GM12872 (cell line): Measurements from ENCODE around the gene CSH1.
A peak's percentile ranks its signal among the peaks of the same experiment; 100 is the strongest.

Source experiments
- CTCF ChIP-seq: IDR thresholded peaks from 3 replicates; pipeline ENCODE4 v1.5.1; 2011; ENCODE audit warnings: low read depth, mild to moderate bottlenecking, low read length, moderate library complexity; ENCODE audit not compliant: insufficient read depth

The CSH1 gene

DNA sequence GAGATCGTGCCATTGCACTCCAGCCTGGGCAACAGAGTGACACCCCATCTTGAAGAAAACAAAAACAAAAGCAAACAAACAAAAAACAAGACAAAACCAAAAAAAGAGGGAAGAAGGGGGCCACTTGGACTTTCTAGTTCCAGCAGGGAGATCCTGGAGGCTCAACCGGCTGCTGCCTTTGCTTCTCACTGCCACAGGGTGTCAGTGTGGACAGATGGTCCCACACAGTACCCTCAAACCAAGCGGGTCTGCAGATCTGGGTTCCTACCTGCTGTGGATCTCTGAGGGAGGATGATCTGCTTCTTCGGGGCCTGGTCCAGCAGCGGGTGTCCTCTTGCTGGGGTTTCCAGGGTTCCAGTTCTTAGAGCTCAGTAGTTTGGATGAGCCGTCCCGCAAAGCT is 29.7 kb downstream of the CSH1 start:
- TF ChIP-seq CTCF: peak; percentile 43; the same call in 2 of the 3 replicates

DNA sequence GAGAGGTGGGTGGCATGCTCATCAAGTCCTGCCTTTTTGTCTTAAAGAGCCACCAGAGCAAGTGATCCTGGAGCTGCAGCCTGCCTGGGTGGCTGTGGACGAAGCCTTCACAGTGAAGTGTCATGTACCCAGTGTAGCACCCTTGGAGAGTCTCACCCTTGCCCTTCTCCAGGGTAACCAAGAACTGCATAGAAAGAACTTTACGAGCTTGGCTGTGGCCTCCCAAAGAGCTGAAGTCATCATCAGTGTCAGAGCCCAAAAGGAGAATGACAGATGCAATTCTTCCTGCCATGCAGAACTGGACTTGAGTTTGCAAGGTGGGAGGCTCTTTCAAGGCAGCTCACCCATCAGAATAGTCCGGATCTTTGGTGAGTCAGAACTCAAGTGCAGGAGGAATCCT is 37.1 kb downstream of the CSH1 start:
- no peak for TF ChIP-seq CTCF

- TF ChIP-seq CTCF: no peak
Measured at GRCh38 chr17:63855185-63855584, 41.2 kb downstream of the CSH1 start.

- TF ChIP-seq CTCF: no peak
Measured at GRCh38 chr17:63854709-63855108, 41.7 kb downstream of the CSH1 start.

- no peak for TF ChIP-seq CTCF
Measured at GRCh38 chr17:63853260-63853659, 43.1 kb downstream of the CSH1 start.

DNA sequence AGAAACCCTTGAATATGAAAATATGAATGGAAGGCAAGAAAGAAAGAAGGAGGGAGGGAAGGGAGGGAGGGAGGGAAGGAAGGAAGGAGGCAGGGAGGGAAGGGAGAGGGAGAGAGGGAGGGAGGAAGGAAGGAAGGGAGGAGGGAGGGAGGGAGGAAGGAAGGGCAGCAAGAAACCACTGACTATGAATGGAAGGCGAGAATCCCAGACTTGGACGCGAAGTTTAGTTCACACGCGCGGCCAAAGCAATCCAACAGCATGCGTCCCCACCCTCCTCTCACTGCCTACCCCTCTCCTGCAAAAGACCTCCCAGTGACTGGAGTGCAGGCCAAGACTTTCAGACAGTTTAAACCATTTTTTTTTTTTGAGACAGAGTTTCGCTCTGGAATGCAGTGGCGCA is 46.0 kb downstream of the CSH1 start:
- no peak for TF ChIP-seq CTCF

GRCh38 chr17:63848834-63849689 is 47.3 kb downstream of the CSH1 start:
- TF ChIP-seq CTCF: peak; percentile 67
